K562 (cell line): Measurements from ENCODE around the gene MARS1. TPM values are rescaled to one million over a fixed set of nuclear protein-coding genes. Genes with fewer than 3 reads are reported as not detected.

ENCODE experiments used
- ATF7 ChIP-seq: fragments of 450-650 bp; IDR thresholded peaks from 2 replicates; pipeline ENCODE4 v1.7.1; 2014; ENCODE audit warnings: mild to moderate bottlenecking, moderate library complexity
- BHLHE40 ChIP-seq: IDR thresholded peaks from 2 replicates; pipeline ENCODE4 v1.6.1; 2011; ENCODE audit warnings: low read length, improper control_type of control experiment
- FOXK2 ChIP-seq, 2 experiments: fragments of 450-650 bp; IDR thresholded peaks in 1 of 2; conservative IDR thresholded peaks in 1 of 2; 2 replicates each; pipeline ENCODE4 v1.6.1; 2016; ENCODE audit warnings: low read depth in 2 of 2, mild to moderate bottlenecking in 1 of 2
- GTF2F1 ChIP-seq: IDR thresholded peaks from 2 replicates; pipeline ENCODE4 v1.6.1; 2011; ENCODE audit warnings: low read depth, low read length, improper control_type of control experiment
- HDAC2 ChIP-seq: fragments of 450-650 bp; IDR thresholded peaks from 2 replicates; pipeline ENCODE4 v1.6.1; 2016; ENCODE audit warnings: mild to moderate bottlenecking
- HDAC8 ChIP-seq: fragments of 450-650 bp; IDR thresholded peaks from 2 replicates; pipeline ENCODE4 v1.6.1; 2016; ENCODE audit warnings: mild to moderate bottlenecking, missing genetic modification characterization, moderate library complexity, missing compliant biosample characterization
- NBN ChIP-seq: fragments of 450-650 bp; IDR thresholded peaks from 2 replicates; pipeline ENCODE4 v1.6.1; 2016; ENCODE audit warnings: low read depth, mild to moderate bottlenecking
- NRF1 ChIP-seq, 2 experiments: fragments of 450-650 bp; IDR thresholded peaks in 1 of 2; conservative IDR thresholded peaks in 1 of 2; 2 replicates each; pipeline ENCODE4 v1.6.1; 2014; ENCODE audit warnings: mild to moderate bottlenecking in 2 of 2
- RAD51 ChIP-seq: fragments of 450-650 bp; IDR thresholded peaks from 2 replicates; pipeline ENCODE4 v1.7.1; 2016; ENCODE audit warnings: low read depth, mild to moderate bottlenecking, borderline replicate concordance
- RBM14 ChIP-seq: fragments of 200-400 bp; formaldehyde crosslinking; IDR thresholded peaks from 2 replicates; pipeline ENCODE4 v1.6.1; 2018; ENCODE audit warnings: low read depth, mild to moderate bottlenecking, low read length, moderate library complexity, borderline replicate concordance; ENCODE audit not compliant: insufficient read depth
- RBM34 ChIP-seq: fragments of 200-400 bp; formaldehyde crosslinking; IDR thresholded peaks from 2 replicates; pipeline ENCODE4 v1.6.1; 2018; ENCODE audit warnings: low read length, borderline replicate concordance; ENCODE audit not compliant: insufficient read depth
- TBL1XR1 ChIP-seq, 2 experiments: IDR thresholded peaks; 2 replicates each; pipeline ENCODE4 v1.6.1; 2012; ENCODE audit warnings: improper control_type of control experiment in 2 of 2, low read length in 2 of 2, mild to moderate bottlenecking in 1 of 2
- TCF3 ChIP-seq: sonication (generic); formaldehyde crosslinking; IDR thresholded peaks from 2 replicates; pipeline ENCODE4 v1.4.0; 2020; ENCODE audit warnings: mild to moderate bottlenecking, missing genetic modification reagents
- ZNF174 ChIP-seq: fragments of 250-450 bp; sonication (Bioruptor Pico); IDR thresholded peaks from 2 replicates; pipeline ENCODE4 v1.4.0; 2020; ENCODE audit warnings: mild to moderate bottlenecking
- polyA plus RNA-seq, 8 experiments: library from polyadenylated mRNA; depleted of rRNA in 4 of 8; stranded (reverse) in 5 of 8; unstranded in 3 of 8; fragments of >200 nt; fragmentation: Nextera tagmentation in 2 of 8; fragmentation: Illumina TruSeq in 1 of 8; extraction: Ambion mirVana in 2 of 8; extraction: Trizol in 1 of 8; gene quantifications; 2 replicates each; pipeline versions ENCODE4 v1.2.1 to v1.2.3, GENCODE V29; 2011 to 2014; ENCODE audit warnings: inconsistent platforms in 1 of 8, missing spikeins in 1 of 8
- total RNA-seq, 7 experiments: library from RNA; depleted of rRNA in 6 of 7; stranded (reverse); fragments of >200 nt in 6 of 7; fragmentation: Illumina TruSeq in 2 of 7; extraction: Trizol in 2 of 7; gene quantifications; 2 replicates each; pipeline versions ENCODE4 v1.2.1 to v1.2.3, GENCODE V29; 2011 to 2021; ENCODE audit warnings: low replicate concordance in 1 of 7
- TF ChIP-seq, protein P1 (sequence below): fragments of 250-450 bp; sonication (Bioruptor Pico); IDR thresholded peaks from 2 replicates; pipeline ENCODE4 v1.5.1; 2021; ENCODE audit warnings: mild to moderate bottlenecking
- TF ChIP-seq, protein P2 (sequence below), 2 experiments: fragments of 150-350 bp in 1 of 2; IDR thresholded peaks; 2 replicates each; pipeline ENCODE4 v1.6.1; 2012 to 2016; ENCODE audit warnings: low read depth in 2 of 2, low read length in 2 of 2, mild to moderate bottlenecking in 1 of 2, moderate library complexity in 1 of 2
- TF ChIP-seq, protein P3 (sequence below): fragments of 450-650 bp; formaldehyde crosslinking; IDR thresholded peaks from 2 replicates; pipeline ENCODE4 v1.4.0; 2020; ENCODE audit warnings: mild to moderate bottlenecking, mixed read lengths
- TF ChIP-seq, protein P4 (sequence below): fragments of 450-650 bp; IDR thresholded peaks from 2 replicates; pipeline ENCODE4 v1.6.1; 2016; ENCODE audit warnings: missing biosample characterization, missing genetic modification characterization
- TF ChIP-seq, protein P5 (sequence below): fragments of 250-450 bp; sonication (Bioruptor Pico); IDR thresholded peaks from 2 replicates; pipeline ENCODE4 v1.6.1; 2021; ENCODE audit warnings: mild to moderate bottlenecking
- TF ChIP-seq, protein P6 (sequence below): sonication (generic); formaldehyde crosslinking; IDR thresholded peaks from 2 replicates; pipeline ENCODE4 v1.5.0; 2020; ENCODE audit warnings: missing genetic modification reagents

The MARS1 gene
- total and polyA plus RNA-seq, 9 of the 15 experiments (the other 6 are each of a cell fraction or from before 2014, with no cell fraction given), result 117 to 382 (median 220) TPM

DNA sequence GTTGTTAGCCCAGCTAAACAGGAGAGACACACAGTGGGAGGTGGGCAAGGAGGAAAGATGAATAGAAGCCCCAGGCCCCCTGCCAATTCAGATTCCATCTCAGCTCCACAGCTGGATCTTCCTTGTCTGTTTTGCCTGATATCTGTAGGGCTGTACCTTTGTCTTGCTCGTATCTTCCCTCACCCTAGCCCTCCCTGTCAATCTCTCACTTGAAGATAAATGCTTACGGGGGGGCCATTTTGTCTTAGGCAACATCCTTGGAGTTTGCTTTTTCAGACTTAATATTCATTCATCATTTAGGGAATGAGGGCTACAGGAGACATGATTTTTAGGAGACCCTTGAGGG, 64.4 kb downstream of the MARS1 start (continued):
- TF ChIP-seq, protein P1, sequence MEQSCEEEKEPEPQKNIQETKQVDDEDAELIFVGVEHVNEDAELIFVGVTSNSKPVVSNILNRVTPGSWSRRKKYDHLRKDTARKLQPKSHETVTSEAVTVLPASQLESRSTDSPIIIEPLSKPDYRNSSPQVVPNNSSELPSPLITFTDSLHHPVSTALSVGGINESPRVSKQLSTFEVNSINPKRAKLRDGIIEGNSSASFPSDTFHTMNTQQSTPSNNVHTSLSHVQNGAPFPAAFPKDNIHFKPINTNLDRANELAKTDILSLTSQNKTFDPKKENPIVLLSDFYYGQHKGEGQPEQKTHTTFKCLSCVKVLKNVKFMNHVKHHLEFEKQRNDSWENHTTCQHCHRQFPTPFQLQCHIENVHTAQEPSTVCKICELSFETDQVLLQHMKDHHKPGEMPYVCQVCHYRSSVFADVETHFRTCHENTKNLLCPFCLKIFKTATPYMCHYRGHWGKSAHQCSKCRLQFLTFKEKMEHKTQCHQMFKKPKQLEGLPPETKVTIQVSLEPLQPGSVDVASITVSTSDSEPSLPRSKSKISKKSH, result no peak
- TF ChIP-seq, protein P2, sequence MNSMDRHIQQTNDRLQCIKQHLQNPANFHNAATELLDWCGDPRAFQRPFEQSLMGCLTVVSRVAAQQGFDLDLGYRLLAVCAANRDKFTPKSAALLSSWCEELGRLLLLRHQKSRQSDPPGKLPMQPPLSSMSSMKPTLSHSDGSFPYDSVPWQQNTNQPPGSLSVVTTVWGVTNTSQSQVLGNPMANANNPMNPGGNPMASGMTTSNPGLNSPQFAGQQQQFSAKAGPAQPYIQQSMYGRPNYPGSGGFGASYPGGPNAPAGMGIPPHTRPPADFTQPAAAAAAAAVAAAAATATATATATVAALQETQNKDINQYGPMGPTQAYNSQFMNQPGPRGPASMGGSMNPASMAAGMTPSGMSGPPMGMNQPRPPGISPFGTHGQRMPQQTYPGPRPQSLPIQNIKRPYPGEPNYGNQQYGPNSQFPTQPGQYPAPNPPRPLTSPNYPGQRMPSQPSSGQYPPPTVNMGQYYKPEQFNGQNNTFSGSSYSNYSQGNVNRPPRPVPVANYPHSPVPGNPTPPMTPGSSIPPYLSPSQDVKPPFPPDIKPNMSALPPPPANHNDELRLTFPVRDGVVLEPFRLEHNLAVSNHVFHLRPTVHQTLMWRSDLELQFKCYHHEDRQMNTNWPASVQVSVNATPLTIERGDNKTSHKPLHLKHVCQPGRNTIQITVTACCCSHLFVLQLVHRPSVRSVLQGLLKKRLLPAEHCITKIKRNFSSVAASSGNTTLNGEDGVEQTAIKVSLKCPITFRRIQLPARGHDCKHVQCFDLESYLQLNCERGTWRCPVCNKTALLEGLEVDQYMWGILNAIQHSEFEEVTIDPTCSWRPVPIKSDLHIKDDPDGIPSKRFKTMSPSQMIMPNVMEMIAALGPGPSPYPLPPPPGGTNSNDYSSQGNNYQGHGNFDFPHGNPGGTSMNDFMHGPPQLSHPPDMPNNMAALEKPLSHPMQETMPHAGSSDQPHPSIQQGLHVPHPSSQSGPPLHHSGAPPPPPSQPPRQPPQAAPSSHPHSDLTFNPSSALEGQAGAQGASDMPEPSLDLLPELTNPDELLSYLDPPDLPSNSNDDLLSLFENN (IDR thresholded peaks at IDR 0.05; ENCODE audit: low read depth in 2 of 2, low read length in 2 of 2), result peak in 1 of 2 experiments; percentile 80; a peak in 2 of 4 replicates
- TF ChIP-seq RAD51 (no peak), NBN (no peak), BHLHE40 (no peak), HDAC2 (peak; percentile 22; the same call in 1 of the 2 replicates), TBL1XR1 (IDR thresholded peaks at IDR 0.05; ENCODE audit: low read length in 2 of 2) (peak in 1 of 2 experiments; percentile 74; a peak in 2 of 4 replicates), RBM14 (no peak), FOXK2 (conservative IDR thresholded peaks at IDR 0.05 in 1 of 2, IDR thresholded peaks at IDR 0.05 in 1 of 2; ENCODE audit: low read depth in 2 of 2) (no peak), HDAC8 (tag) (no peak), TCF3 (CRISPR knock-in tag) (peak; percentile 95), ATF7 (no peak), NRF1 (conservative IDR thresholded peaks at IDR 0.05 in 1 of 2, IDR thresholded peaks at IDR 0.05 in 1 of 2) (0 out of 4 replicates have a peak, but pooled peaks of 1 of the 2 experiments have one; percentile 6), ZNF174 (CRISPR knock-in tag) (no peak), GTF2F1 (no peak), RBM34 (no peak)
- TF ChIP-seq, protein P3, sequence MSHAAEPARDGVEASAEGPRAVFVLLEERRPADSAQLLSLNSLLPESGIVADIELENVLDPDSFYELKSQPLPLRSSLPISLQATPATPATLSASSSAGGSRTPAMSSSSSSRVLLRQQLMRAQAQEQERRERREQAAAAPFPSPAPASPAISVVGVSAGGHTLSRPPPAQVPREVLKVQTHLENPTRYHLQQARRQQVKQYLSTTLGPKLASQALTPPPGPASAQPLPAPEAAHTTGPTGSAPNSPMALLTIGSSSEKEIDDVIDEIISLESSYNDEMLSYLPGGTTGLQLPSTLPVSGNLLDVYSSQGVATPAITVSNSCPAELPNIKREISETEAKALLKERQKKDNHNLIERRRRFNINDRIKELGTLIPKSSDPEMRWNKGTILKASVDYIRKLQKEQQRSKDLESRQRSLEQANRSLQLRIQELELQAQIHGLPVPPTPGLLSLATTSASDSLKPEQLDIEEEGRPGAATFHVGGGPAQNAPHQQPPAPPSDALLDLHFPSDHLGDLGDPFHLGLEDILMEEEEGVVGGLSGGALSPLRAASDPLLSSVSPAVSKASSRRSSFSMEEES (CRISPR knock-in tag), result no peak
- TF ChIP-seq, protein P4, sequence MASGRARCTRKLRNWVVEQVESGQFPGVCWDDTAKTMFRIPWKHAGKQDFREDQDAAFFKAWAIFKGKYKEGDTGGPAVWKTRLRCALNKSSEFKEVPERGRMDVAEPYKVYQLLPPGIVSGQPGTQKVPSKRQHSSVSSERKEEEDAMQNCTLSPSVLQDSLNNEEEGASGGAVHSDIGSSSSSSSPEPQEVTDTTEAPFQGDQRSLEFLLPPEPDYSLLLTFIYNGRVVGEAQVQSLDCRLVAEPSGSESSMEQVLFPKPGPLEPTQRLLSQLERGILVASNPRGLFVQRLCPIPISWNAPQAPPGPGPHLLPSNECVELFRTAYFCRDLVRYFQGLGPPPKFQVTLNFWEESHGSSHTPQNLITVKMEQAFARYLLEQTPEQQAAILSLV, result 0 out of 2 replicates have a peak, but pooled peaks have one; percentile 4
- TF ChIP-seq, protein P5, sequence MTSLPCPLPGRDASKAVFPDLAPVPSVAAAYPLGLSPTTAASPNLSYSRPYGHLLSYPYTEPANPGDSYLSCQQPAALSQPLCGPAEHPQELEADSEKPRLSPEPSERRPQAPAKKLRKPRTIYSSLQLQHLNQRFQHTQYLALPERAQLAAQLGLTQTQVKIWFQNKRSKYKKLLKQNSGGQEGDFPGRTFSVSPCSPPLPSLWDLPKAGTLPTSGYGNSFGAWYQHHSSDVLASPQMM, result no peak
- TF ChIP-seq, protein P6, sequence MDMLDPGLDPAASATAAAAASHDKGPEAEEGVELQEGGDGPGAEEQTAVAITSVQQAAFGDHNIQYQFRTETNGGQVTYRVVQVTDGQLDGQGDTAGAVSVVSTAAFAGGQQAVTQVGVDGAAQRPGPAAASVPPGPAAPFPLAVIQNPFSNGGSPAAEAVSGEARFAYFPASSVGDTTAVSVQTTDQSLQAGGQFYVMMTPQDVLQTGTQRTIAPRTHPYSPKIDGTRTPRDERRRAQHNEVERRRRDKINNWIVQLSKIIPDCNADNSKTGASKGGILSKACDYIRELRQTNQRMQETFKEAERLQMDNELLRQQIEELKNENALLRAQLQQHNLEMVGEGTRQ (CRISPR knock-in tag), result no peak
